IMR-90 (cell line): ENCODE measurements around the gene KDM6A. TPM values are rescaled to one million over a fixed set of nuclear protein-coding genes. Genes with fewer than 3 reads are reported as not detected.

Source experiments
- ATAC-seq: fragments of 200-7000 bp; cut with Tn5 transposase; 2 replicates; pipeline ENCODE4 v1.9.1; 2020; ENCODE audit warnings: low read depth, mild to moderate bottlenecking, moderate library complexity
- Bru-seq: library from RNA; stranded (reverse); fragments of 400-500 nt; gene quantifications from one replicate; lab custom pipeline; 2021; lab: Mats Ljungman, UMichigan
- BruChase-seq, 2 experiments: library from RNA; stranded (reverse); fragments of 400-500 nt; gene quantifications; one replicate each; lab custom pipeline; 2021; lab: Mats Ljungman, UMichigan
- BruUV-seq: library from RNA; stranded (reverse); fragments of 400-500 nt; replicated peaks from 2 replicates; lab custom pipeline; 2021; lab: Mats Ljungman, UMichigan
- CTCF ChIA-PET: fragments of 300-600 bp; formaldehyde crosslinking; extraction: SDS; loops from one replicate; lab custom pipeline; 2021; ENCODE audit warnings: antibody characterized with exemption; lab: Yijun Ruan, JAX
- POLR2A ChIA-PET: fragments of 300-600 bp; sonication (Branson Sonifier 250); formaldehyde crosslinking; loops from one replicate; lab custom pipeline; 2022; ENCODE audit warnings: antibody characterized with exemption; ENCODE audit not compliant: unreplicated experiment; lab: Charles Lee
- DNase-seq: peaks from one replicate; pipeline ENCODE4 v3.0.0; 2013
- H2AFZ ChIP-seq: replicated peaks from 2 replicates; pipeline ENCODE3; 2013; ENCODE audit warnings: low read length, mild to moderate bottlenecking; ENCODE audit not compliant: poor library complexity
- H2AK5ac ChIP-seq: 2 replicates; pipeline ENCODE4 v1.6.1; 2013; ENCODE audit warnings: low read depth, low read length, inconsistent platforms
- H2AK9ac ChIP-seq: replicated peaks from 2 replicates; pipeline ENCODE3; 2013; ENCODE audit warnings: mild to moderate bottlenecking, low read depth, low read length, moderate library complexity; ENCODE audit not compliant: poor library complexity
- H2BK120ac ChIP-seq: 2 replicates; pipeline ENCODE4 v1.6.1; 2013; ENCODE audit warnings: low read depth, low read length, inconsistent platforms
- H2BK15ac ChIP-seq: 3 replicates; pipeline ENCODE4 v1.6.1; 2013; ENCODE audit warnings: low read depth, low read length, inconsistent platforms
- H2BK20ac ChIP-seq: 2 replicates; pipeline ENCODE4 v1.6.1; 2013; ENCODE audit warnings: low read depth, mild to moderate bottlenecking, inconsistent platforms, low read length, moderate library complexity
- H2BK5ac ChIP-seq: 2 replicates; pipeline ENCODE4 v1.6.1; 2013; ENCODE audit warnings: mild to moderate bottlenecking, low read depth, low read length, inconsistent platforms; ENCODE audit not compliant: poor library complexity, severe bottlenecking
- H3K14ac ChIP-seq: replicated peaks from 2 replicates; pipeline ENCODE4 v1.6.1; 2013; ENCODE audit warnings: low read depth, low read length, inconsistent platforms
- H3K18ac ChIP-seq: 2 replicates; pipeline ENCODE4 v1.6.1; 2013; ENCODE audit warnings: low read depth, low read length, control low read depth
- H3K23ac ChIP-seq: 2 replicates; pipeline ENCODE4 v1.6.1; 2013; ENCODE audit warnings: low read depth, low read length, inconsistent platforms
- H3K27ac ChIP-seq: 2 replicates; pipeline ENCODE4 v1.5.1; 2013; ENCODE audit warnings: mild to moderate bottlenecking, control low read depth, low read length; ENCODE audit not compliant: insufficient read depth
- H3K27me3 ChIP-seq: 2 replicates; pipeline ENCODE4 v1.6.1; 2013; ENCODE audit warnings: low read length; ENCODE audit not compliant: control insufficient read depth, insufficient read depth
- H3K36me3 ChIP-seq: 2 replicates; pipeline ENCODE4 v1.6.1; 2013; ENCODE audit warnings: low read length, mixed read lengths; ENCODE audit not compliant: control insufficient read depth, insufficient read depth
- H3K4ac ChIP-seq: 2 replicates; pipeline ENCODE4 v1.6.1; 2013; ENCODE audit warnings: low read depth, low read length, inconsistent platforms
- H3K4me1 ChIP-seq: 2 replicates; pipeline ENCODE4 v1.6.1; 2013; ENCODE audit warnings: low read length, mixed read lengths; ENCODE audit not compliant: control insufficient read depth, insufficient read depth
- H3K4me2 ChIP-seq: 2 replicates; pipeline ENCODE4 v1.6.1; 2013; ENCODE audit warnings: low read depth, mild to moderate bottlenecking, control low read depth, low read length, moderate library complexity
- H3K4me3 ChIP-seq: 2 replicates; pipeline ENCODE4 v1.5.1; 2013; ENCODE audit warnings: low read depth, mild to moderate bottlenecking, control low read depth, low read length, moderate library complexity; ENCODE audit not compliant: insufficient read depth
- H3K56ac ChIP-seq: 2 replicates; pipeline ENCODE4 v1.6.1; 2013; ENCODE audit warnings: low read length, inconsistent platforms; ENCODE audit not compliant: insufficient read depth; ENCODE audit errors: extremely low read depth
- H3K79me1 ChIP-seq, 2 experiments: 2 replicates each; pipeline ENCODE4 v1.6.1; 2013; ENCODE audit warnings: low read length in 2 of 2, inconsistent platforms in 1 of 2, low read depth in 1 of 2
- H3K9ac ChIP-seq: 2 replicates; pipeline ENCODE4 v1.6.1; 2013; ENCODE audit warnings: low read depth, low read length, control low read depth
- H3K9me1 ChIP-seq: 2 replicates; pipeline ENCODE4 v1.6.1; 2013; ENCODE audit warnings: low read length, inconsistent platforms; ENCODE audit not compliant: insufficient read depth
- H3K9me3 ChIP-seq: 2 replicates; pipeline ENCODE4 v1.6.1; 2013; ENCODE audit warnings: low read length; ENCODE audit not compliant: control insufficient read depth, insufficient read depth
- H4K20me1 ChIP-seq: 2 replicates; pipeline ENCODE4 v1.6.1; 2013; ENCODE audit warnings: low read length, inconsistent platforms; ENCODE audit not compliant: insufficient read depth
- H4K5ac ChIP-seq: 2 replicates; pipeline ENCODE4 v1.6.1; 2013; ENCODE audit warnings: mild to moderate bottlenecking, low read depth, low read length, control low read depth
- H4K8ac ChIP-seq, 2 experiments: 2 replicates each; pipeline ENCODE4 v1.6.1; 2013; ENCODE audit warnings: low read depth in 2 of 2, low read length in 2 of 2, control low read depth in 1 of 2, inconsistent platforms in 1 of 2
- H4K91ac ChIP-seq: 2 replicates; pipeline ENCODE4 v1.6.1; 2013; ENCODE audit warnings: low read depth, low read length, inconsistent platforms; ENCODE audit not compliant: insufficient read depth
- BHLHE40 ChIP-seq: fragments of 150-350 bp; IDR thresholded peaks from 2 replicates; pipeline ENCODE4 v1.6.1; 2016; ENCODE audit warnings: mild to moderate bottlenecking, low read depth, low read length
- CEBPB ChIP-seq: IDR thresholded peaks from 2 replicates; pipeline ENCODE4 v1.6.1; 2012; ENCODE audit warnings: low read depth, low read length, improper control_type of control experiment
- ELK1 ChIP-seq: fragments of 150-350 bp; IDR thresholded peaks from 2 replicates; pipeline ENCODE4 v1.6.1; 2016; ENCODE audit warnings: low read depth, mild to moderate bottlenecking, low read length, moderate library complexity, borderline replicate concordance
- FOS ChIP-seq: fragments of 150-350 bp; IDR thresholded peaks from 2 replicates; pipeline ENCODE4 v1.6.1; 2016; ENCODE audit warnings: low read depth, low read length
- MAZ ChIP-seq: IDR thresholded peaks from 2 replicates; pipeline ENCODE4 v1.6.1; 2012; ENCODE audit warnings: low read depth, mild to moderate bottlenecking, low read length, improper control_type of control experiment, moderate library complexity, borderline replicate concordance
- MXI1 ChIP-seq: IDR thresholded peaks from 2 replicates; pipeline ENCODE4 v1.6.1; 2012; ENCODE audit warnings: low read depth, mild to moderate bottlenecking, low read length, moderate library complexity, borderline replicate concordance
- POLR2A ChIP-seq: IDR thresholded peaks from 2 replicates; pipeline ENCODE4 v1.6.1; 2012; ENCODE audit warnings: mild to moderate bottlenecking, low read depth, low read length
- RAD21 ChIP-seq: IDR thresholded peaks from 2 replicates; pipeline ENCODE4 v1.6.1; 2012; ENCODE audit warnings: low read length, improper control_type of control experiment
- RCOR1 ChIP-seq: IDR thresholded peaks from 2 replicates; pipeline ENCODE4 v1.6.1; 2012; ENCODE audit warnings: mild to moderate bottlenecking, low read length, improper control_type of control experiment; ENCODE audit not compliant: insufficient replicate concordance
- USF2 ChIP-seq: fragments of 150-350 bp; IDR thresholded peaks from 2 replicates; pipeline ENCODE4 v1.6.1; 2017; ENCODE audit warnings: mild to moderate bottlenecking, antibody characterized with exemption, low read length, low read depth
- WGBS, 2 experiments: methylation state at CpG; one replicate each; pipeline versions ENCODE4 v1.1.5 to v1.1.7; 2013; ENCODE audit warnings: missing lambda C conversion rate in 2 of 2; ENCODE audit not compliant: insufficient read length in 1 of 2; ENCODE audit errors: extremely low coverage in 2 of 2; 5-methylcytosine and 5-hydroxymethylcytosine counted together
- dilution Hi-C: fragments of 300-500 bp; cut with HindIII; formaldehyde crosslinking; loops from one replicate; pipeline ENCODE4 v1.14.3; 2018; ENCODE audit warnings: low sequenced_read_pairs; ENCODE audit not compliant: unreplicated experiment
- in situ Hi-C: fragments of 300-500 bp; cut with MboI; formaldehyde crosslinking; loops from 3 replicates; pipeline ENCODE4 v1.14.3; 2019; ENCODE audit warnings: low sequenced_read_pairs, inconsistent platforms, mixed read lengths
- intact Hi-C: fragments of 100-400 bp; cut with micrococcal nuclease; formaldehyde crosslinking; loops from 2 replicates; pipeline ENCODE4 v1.10.0; 2022
- long read RNA-seq: library from polyadenylated mRNA; unstranded; transcript quantifications from one replicate; pipeline ENCODE4 v2.0.0, GENCODE V29; 2021; ENCODE audit not compliant: unreplicated experiment
- polyA plus RNA-seq, 3 experiments: library from polyadenylated mRNA; depleted of rRNA; stranded (reverse); fragments of >200 nt; gene quantifications; 2 replicates each; pipeline ENCODE4 v1.2.3, GENCODE V29; 2012; ENCODE audit warnings: low replicate concordance in 1 of 3
- total RNA-seq: library from RNA; depleted of rRNA; stranded (reverse); fragments of >200 nt; gene quantifications from 2 replicates; pipeline ENCODE4 v1.2.3, GENCODE V29; 2012; rRNA removed

KDM6A gene
- total RNA-seq (24.9 and 25.3 TPM in 2 replicates), polyA plus RNA-seq (2012; rRNA removed) (11.7 TPM in 2 replicates), Bru-seq, nascent RNA (percentile 90 among the genes with signal in this experiment), BruChase-seq, experiment 1, labeled RNA remaining after a 6-hour chase (percentile 83 among the genes with signal in this experiment), BruChase-seq, experiment 2, labeled RNA remaining after a 2-hour chase (percentile 87 among the genes with signal in this experiment)
- polyA plus RNA-seq (2012; cell fraction: cytosol; rRNA removed): 1.3 and 3.2 TPM in 2 replicates
- polyA plus RNA-seq (2012; cell fraction: nucleus; rRNA removed; ENCODE audit: low replicate concordance): 10.6 and 47.0 TPM in 2 replicates
- long read RNA-seq, full-length matches to known transcripts: 5 of 18 reads
- long read RNA-seq, partial matches to known transcripts: 10 of 18 reads
- long read RNA-seq, other reads (novel, unspliced or antisense): 3 of 18 reads

GRCh38 chrX:44872821-44873414 lies at the start of gene KDM6A:
TSS of gene KDM6A (plus strand) at chrX:44873188. CDS start at chrX:44873552, 364 bp downstream.
- no peaks in the 10 kb centered on the region for H3K36me3 ChIP-seq
- dilution Hi-C loops (no loop called here), in situ Hi-C loops (no loop called here), intact Hi-C loops (loop anchor here (1.0 to 10.0 kb wide), 4 partner anchors 197 to 918 kb away; partner anchors contain the start of gene FUNDC1)
- H3K4me3 ChIP-seq: peak within 1 kb of the TSS; percentile 93
- peak within 1 kb of the TSS; percentile 83 for H2BK5ac ChIP-seq
- ChIA-PET CTCF (interaction anchor here (0.6 kb wide), 1 partner anchor 60 kb away, joined by 3 read pairs; no protein-coding TSS in a partner anchor), POLR2A (interaction anchor here (0.5 to 0.9 kb wide), 3 partner anchors 23 to 196 kb away, joined by 3 to 7 read pairs (median 6); no protein-coding TSS in a partner anchor)
- H2AFZ ChIP-seq: peak within 1 kb of the TSS; percentile 96
- no peak within 1 kb of the TSS for H2BK15ac ChIP-seq
- H3K18ac ChIP-seq: peak within 1 kb of the TSS; percentile 74
- no peaks in the 10 kb centered on the region for H3K4me1 ChIP-seq
- BruUV-seq: no TSS peak
- peaks cover 4 to 20% of the 10 kb centered on the region in 2 experiments; a peak in 3 of 4 replicates for H3K79me1 ChIP-seq
- 0 out of 2 replicates have a peak, but pooled peaks have one; percentile 22 for TF ChIP-seq CEBPB
- no peak for TF ChIP-seq ELK1
- peak; percentile 69 for TF ChIP-seq POLR2A
- TF ChIP-seq RAD21: no peak
- peak; percentile 99 for TF ChIP-seq USF2
- TF ChIP-seq RCOR1: no peak
- peak; percentile 45; the same call in 1 of the 2 replicates for TF ChIP-seq MAZ
- peak; percentile 71 for TF ChIP-seq BHLHE40
- TF ChIP-seq FOS: peak; percentile 58
- TF ChIP-seq MXI1: peak; percentile 48; the same call in 1 of the 2 replicates
- H3K9me1 ChIP-seq: no peaks in the 10 kb centered on the region
- H4K8ac ChIP-seq: peak within 1 kb of the TSS; percentile 53 to 80
- peak within 1 kb of the TSS; percentile 89 for H3K27ac ChIP-seq
- no peaks in the 10 kb centered on the region for H3K9me3 ChIP-seq
- H4K20me1 ChIP-seq: peaks cover 12% of the 10 kb centered on the region; the same call in 1 of the 2 replicates
- H3K56ac ChIP-seq: peak within 1 kb of the TSS; percentile 87
- H3K14ac ChIP-seq: peak within 1 kb of the TSS; percentile 87
- H3K4ac ChIP-seq: peak within 1 kb of the TSS; percentile 89
- peak within 1 kb of the TSS; percentile 96 for H3K23ac ChIP-seq
- WGBS, 2 experiments: 0% methylated on average over 4 of the region's 61 CpGs; no CpG with 5 or more reads in 1 of the 2 experiments
- peak within 1 kb of the TSS; percentile 73 for H4K5ac ChIP-seq
- H2BK20ac ChIP-seq: no peak within 1 kb of the TSS
- peak within 1 kb of the TSS; percentile 98 for H3K4me2 ChIP-seq
- peak within 1 kb of the TSS; percentile 35; the same call in 1 of the 2 replicates for H2BK120ac ChIP-seq
- ATAC-seq: peak; percentile 90
- peak within 1 kb of the TSS; percentile 91 for H3K9ac ChIP-seq
- peak; percentile 96 for DNase-seq
- H2AK9ac ChIP-seq: peak within 1 kb of the TSS; percentile 89
- peak within 1 kb of the TSS; percentile 56 for H4K91ac ChIP-seq
- H3K27me3 ChIP-seq: no peaks in the 10 kb centered on the region
- H2AK5ac ChIP-seq: 0 out of 2 replicates have a peak within 1 kb of the TSS, but pooled peaks have one; percentile 3
